IMR-90 (cell line): Measurements from ENCODE around the gene N4BP2. TPM values are rescaled to one million over a fixed set of nuclear protein-coding genes. Genes with fewer than 3 reads are reported as not detected.

Experiments
- ATAC-seq: fragments of 200-7000 bp; cut with Tn5 transposase; 2 replicates; pipeline ENCODE4 v1.9.1; 2020; ENCODE audit warnings: low read depth, mild to moderate bottlenecking, moderate library complexity
- BruUV-seq: library from RNA; stranded (reverse); fragments of 400-500 nt; replicated peaks from 2 replicates; lab custom pipeline; 2021; lab: Mats Ljungman, UMichigan
- CTCF ChIA-PET: fragments of 300-600 bp; formaldehyde crosslinking; extraction: SDS; loops from one replicate; lab custom pipeline; 2021; ENCODE audit warnings: antibody characterized with exemption; lab: Yijun Ruan, JAX
- POLR2A ChIA-PET: fragments of 300-600 bp; sonication (Branson Sonifier 250); formaldehyde crosslinking; loops from one replicate; lab custom pipeline; 2022; ENCODE audit warnings: antibody characterized with exemption; ENCODE audit not compliant: unreplicated experiment; lab: Charles Lee
- DNase-seq: peaks from one replicate; pipeline ENCODE4 v3.0.0; 2013
- H2AFZ ChIP-seq: replicated peaks from 2 replicates; pipeline ENCODE3; 2013; ENCODE audit warnings: low read length, mild to moderate bottlenecking; ENCODE audit not compliant: poor library complexity
- H2AK5ac ChIP-seq: 2 replicates; pipeline ENCODE4 v1.6.1; 2013; ENCODE audit warnings: low read depth, low read length, inconsistent platforms
- H2AK9ac ChIP-seq: replicated peaks from 2 replicates; pipeline ENCODE3; 2013; ENCODE audit warnings: mild to moderate bottlenecking, low read depth, low read length, moderate library complexity; ENCODE audit not compliant: poor library complexity
- H2BK120ac ChIP-seq: 2 replicates; pipeline ENCODE4 v1.6.1; 2013; ENCODE audit warnings: low read depth, low read length, inconsistent platforms
- H2BK15ac ChIP-seq: 3 replicates; pipeline ENCODE4 v1.6.1; 2013; ENCODE audit warnings: low read depth, low read length, inconsistent platforms
- H2BK20ac ChIP-seq: 2 replicates; pipeline ENCODE4 v1.6.1; 2013; ENCODE audit warnings: low read depth, mild to moderate bottlenecking, inconsistent platforms, low read length, moderate library complexity
- H2BK5ac ChIP-seq: 2 replicates; pipeline ENCODE4 v1.6.1; 2013; ENCODE audit warnings: mild to moderate bottlenecking, low read depth, low read length, inconsistent platforms; ENCODE audit not compliant: poor library complexity, severe bottlenecking
- H3K14ac ChIP-seq: replicated peaks from 2 replicates; pipeline ENCODE4 v1.6.1; 2013; ENCODE audit warnings: low read depth, low read length, inconsistent platforms
- H3K18ac ChIP-seq: 2 replicates; pipeline ENCODE4 v1.6.1; 2013; ENCODE audit warnings: low read depth, low read length, control low read depth
- H3K23ac ChIP-seq: 2 replicates; pipeline ENCODE4 v1.6.1; 2013; ENCODE audit warnings: low read depth, low read length, inconsistent platforms
- H3K27ac ChIP-seq: 2 replicates; pipeline ENCODE4 v1.5.1; 2013; ENCODE audit warnings: mild to moderate bottlenecking, control low read depth, low read length; ENCODE audit not compliant: insufficient read depth
- H3K27me3 ChIP-seq: 2 replicates; pipeline ENCODE4 v1.6.1; 2013; ENCODE audit warnings: low read length; ENCODE audit not compliant: control insufficient read depth, insufficient read depth
- H3K36me3 ChIP-seq: 2 replicates; pipeline ENCODE4 v1.6.1; 2013; ENCODE audit warnings: low read length, mixed read lengths; ENCODE audit not compliant: control insufficient read depth, insufficient read depth
- H3K4ac ChIP-seq: 2 replicates; pipeline ENCODE4 v1.6.1; 2013; ENCODE audit warnings: low read depth, low read length, inconsistent platforms
- H3K4me1 ChIP-seq: 2 replicates; pipeline ENCODE4 v1.6.1; 2013; ENCODE audit warnings: low read length, mixed read lengths; ENCODE audit not compliant: control insufficient read depth, insufficient read depth
- H3K4me2 ChIP-seq: 2 replicates; pipeline ENCODE4 v1.6.1; 2013; ENCODE audit warnings: low read depth, mild to moderate bottlenecking, control low read depth, low read length, moderate library complexity
- H3K4me3 ChIP-seq: 2 replicates; pipeline ENCODE4 v1.5.1; 2013; ENCODE audit warnings: low read depth, mild to moderate bottlenecking, control low read depth, low read length, moderate library complexity; ENCODE audit not compliant: insufficient read depth
- H3K56ac ChIP-seq: 2 replicates; pipeline ENCODE4 v1.6.1; 2013; ENCODE audit warnings: low read length, inconsistent platforms; ENCODE audit not compliant: insufficient read depth; ENCODE audit errors: extremely low read depth
- H3K79me1 ChIP-seq, 2 experiments: 2 replicates each; pipeline ENCODE4 v1.6.1; 2013; ENCODE audit warnings: low read length in 2 of 2, inconsistent platforms in 1 of 2, low read depth in 1 of 2
- H3K9ac ChIP-seq: 2 replicates; pipeline ENCODE4 v1.6.1; 2013; ENCODE audit warnings: low read depth, low read length, control low read depth
- H3K9me1 ChIP-seq: 2 replicates; pipeline ENCODE4 v1.6.1; 2013; ENCODE audit warnings: low read length, inconsistent platforms; ENCODE audit not compliant: insufficient read depth
- H3K9me3 ChIP-seq: 2 replicates; pipeline ENCODE4 v1.6.1; 2013; ENCODE audit warnings: low read length; ENCODE audit not compliant: control insufficient read depth, insufficient read depth
- H4K20me1 ChIP-seq: 2 replicates; pipeline ENCODE4 v1.6.1; 2013; ENCODE audit warnings: low read length, inconsistent platforms; ENCODE audit not compliant: insufficient read depth
- H4K5ac ChIP-seq: 2 replicates; pipeline ENCODE4 v1.6.1; 2013; ENCODE audit warnings: mild to moderate bottlenecking, low read depth, low read length, control low read depth
- H4K8ac ChIP-seq, 2 experiments: 2 replicates each; pipeline ENCODE4 v1.6.1; 2013; ENCODE audit warnings: low read depth in 2 of 2, low read length in 2 of 2, control low read depth in 1 of 2, inconsistent platforms in 1 of 2
- H4K91ac ChIP-seq: 2 replicates; pipeline ENCODE4 v1.6.1; 2013; ENCODE audit warnings: low read depth, low read length, inconsistent platforms; ENCODE audit not compliant: insufficient read depth
- BHLHE40 ChIP-seq: fragments of 150-350 bp; IDR thresholded peaks from 2 replicates; pipeline ENCODE4 v1.6.1; 2016; ENCODE audit warnings: mild to moderate bottlenecking, low read depth, low read length
- CTCF ChIP-seq: conservative IDR thresholded peaks from 2 replicates; pipeline ENCODE4 v1.5.1; 2012; ENCODE audit warnings: mild to moderate bottlenecking, low read depth, low read length, improper control_type of control experiment
- ELK1 ChIP-seq: fragments of 150-350 bp; IDR thresholded peaks from 2 replicates; pipeline ENCODE4 v1.6.1; 2016; ENCODE audit warnings: low read depth, mild to moderate bottlenecking, low read length, moderate library complexity, borderline replicate concordance
- MAFK ChIP-seq: IDR thresholded peaks from 2 replicates; pipeline ENCODE4 v1.6.1; 2012; ENCODE audit warnings: low read depth, low read length, improper control_type of control experiment
- RCOR1 ChIP-seq: IDR thresholded peaks from 2 replicates; pipeline ENCODE4 v1.6.1; 2012; ENCODE audit warnings: mild to moderate bottlenecking, low read length, improper control_type of control experiment; ENCODE audit not compliant: insufficient replicate concordance
- USF2 ChIP-seq: fragments of 150-350 bp; IDR thresholded peaks from 2 replicates; pipeline ENCODE4 v1.6.1; 2017; ENCODE audit warnings: mild to moderate bottlenecking, antibody characterized with exemption, low read length, low read depth
- WGBS, 2 experiments: methylation state at CpG; one replicate each; pipeline versions ENCODE4 v1.1.5 to v1.1.7; 2013; ENCODE audit warnings: missing lambda C conversion rate in 2 of 2; ENCODE audit not compliant: insufficient read length in 1 of 2; ENCODE audit errors: extremely low coverage in 2 of 2; 5-methylcytosine and 5-hydroxymethylcytosine counted together
- dilution Hi-C: fragments of 300-500 bp; cut with HindIII; formaldehyde crosslinking; loops from one replicate; pipeline ENCODE4 v1.14.3; 2018; ENCODE audit warnings: low sequenced_read_pairs; ENCODE audit not compliant: unreplicated experiment
- in situ Hi-C: fragments of 300-500 bp; cut with MboI; formaldehyde crosslinking; loops from 3 replicates; pipeline ENCODE4 v1.14.3; 2019; ENCODE audit warnings: low sequenced_read_pairs, inconsistent platforms, mixed read lengths
- intact Hi-C: fragments of 100-400 bp; cut with micrococcal nuclease; formaldehyde crosslinking; loops from 2 replicates; pipeline ENCODE4 v1.10.0; 2022
- polyA plus RNA-seq, 3 experiments: library from polyadenylated mRNA; depleted of rRNA; stranded (reverse); fragments of >200 nt; gene quantifications; 2 replicates each; pipeline ENCODE4 v1.2.3, GENCODE V29; 2012; ENCODE audit warnings: low replicate concordance in 1 of 3
- total RNA-seq: library from RNA; depleted of rRNA; stranded (reverse); fragments of >200 nt; gene quantifications from 2 replicates; pipeline ENCODE4 v1.2.3, GENCODE V29; 2012

Gene N4BP2
- total and polyA plus RNA-seq, 2 of the 4 experiments (the other 2 are of a cell fraction): 0.84 to 2.2 TPM

GRCh38 chr4:40059362-40059761 lies 2.7 kb downstream of the N4BP2 start:
- in situ Hi-C loops: loop anchor here (25.0 kb wide), 1 partner anchor 253 kb away; no protein-coding TSS in a partner anchor
- no peaks in the 10 kb centered on the region for H3K9me3 ChIP-seq
- POLR2A ChIA-PET: interaction anchor here (0.6 kb wide), 1 partner anchor 258 kb away, joined by 3 read pairs; no protein-coding TSS in a partner anchor

More at GRCh38 chr4:40059362-40059761, 2.7 kb downstream of the N4BP2 start:
- no TSS peak for BruUV-seq
- Histone ChIP-seq H4K5ac (no peak overlapping the region), H3K4ac (no peak overlapping the region), H2BK120ac (no peak overlapping the region), H4K20me1 (no peaks in the 10 kb centered on the region), H3K27me3 (no peaks in the 10 kb centered on the region), H2AK5ac (no peak overlapping the region), H2AFZ (no peak overlapping the region), H4K8ac (no peak overlapping the region), H3K4me2 (no peak overlapping the region), H3K36me3 (no peaks in the 10 kb centered on the region), H3K23ac (no peak overlapping the region), H4K91ac (no peak overlapping the region), H3K79me1 (0 out of 4 replicates have a peak, but pooled peaks cover 2 to 3% of the 10 kb centered on the region in 2 experiments), H2AK9ac (no peak overlapping the region), H3K27ac (no peak overlapping the region), H3K4me3 (no peak overlapping the region), H3K56ac (no peak overlapping the region), H2BK20ac (no peak overlapping the region), H3K18ac (no peak overlapping the region), H3K4me1 (no peaks in the 10 kb centered on the region), H3K14ac (no peak overlapping the region), H3K9me1 (no peaks in the 10 kb centered on the region), H2BK15ac (no peak overlapping the region), H3K9ac (no peak overlapping the region), H2BK5ac (no peak overlapping the region)
- dilution Hi-C loops (no loop called here), intact Hi-C loops (loop anchor here (5.0 to 10.0 kb wide), 4 partner anchors 82 to 445 kb away; partner anchors contain the start of genes PDS5A and UBE2K)
- no CpG with 5 or more reads among the region's 6 CpGs for WGBS, 2 experiments
- DNase-seq (no peak), ATAC-seq (no peak)
- no peak for TF ChIP-seq USF2
- TF ChIP-seq BHLHE40: no peak
- TF ChIP-seq CTCF: no peak
- TF ChIP-seq ELK1: no peak
- TF ChIP-seq MAFK: no peak
- TF ChIP-seq RCOR1: no peak
- CTCF ChIA-PET: interaction anchor here (0.6 kb wide), 1 partner anchor 30 kb away, joined by 3 read pairs; no protein-coding TSS in a partner anchor
